PFSK-1 (cell line): ENCODE data around the gene ABCC4.

Experiments
- FOXP2 ChIP-seq: optimal IDR thresholded peaks from 2 replicates; pipeline ENCODE3; 2011; ENCODE audit warnings: borderline replicate concordance, control low read depth, inconsistent platforms; ENCODE audit not compliant: insufficient read depth; ENCODE audit errors: extremely low read length, extremely low read depth
- POLR2AphosphoS5 ChIP-seq: IDR thresholded peaks from 2 replicates; pipeline ENCODE4 v1.6.1; 2012; ENCODE audit warnings: low read depth, mild to moderate bottlenecking, control low read depth, low read length, moderate library complexity
- REST ChIP-seq, 2 experiments: IDR thresholded peaks; 2 replicates each; pipeline versions ENCODE4 v1.6.1 to v1.8.0; 2011 to 2012; ENCODE audit warnings: low read depth in 2 of 2, low read length in 2 of 2, control low read depth in 1 of 2, inconsistent platforms in 1 of 2, mild to moderate bottlenecking in 1 of 2, moderate library complexity in 1 of 2; ENCODE audit not compliant: insufficient read depth in 1 of 2
- SIN3A ChIP-seq: IDR thresholded peaks from 2 replicates; pipeline ENCODE4 v1.6.1; 2012; ENCODE audit warnings: mild to moderate bottlenecking, low read length, moderate library complexity, borderline replicate concordance; ENCODE audit not compliant: insufficient read depth
- TAF1 ChIP-seq: IDR thresholded peaks from 2 replicates; pipeline ENCODE4 v1.6.1; 2012; ENCODE audit warnings: low read length, control low read depth, borderline replicate concordance; ENCODE audit not compliant: insufficient read depth

ABCC4 gene

DNA sequence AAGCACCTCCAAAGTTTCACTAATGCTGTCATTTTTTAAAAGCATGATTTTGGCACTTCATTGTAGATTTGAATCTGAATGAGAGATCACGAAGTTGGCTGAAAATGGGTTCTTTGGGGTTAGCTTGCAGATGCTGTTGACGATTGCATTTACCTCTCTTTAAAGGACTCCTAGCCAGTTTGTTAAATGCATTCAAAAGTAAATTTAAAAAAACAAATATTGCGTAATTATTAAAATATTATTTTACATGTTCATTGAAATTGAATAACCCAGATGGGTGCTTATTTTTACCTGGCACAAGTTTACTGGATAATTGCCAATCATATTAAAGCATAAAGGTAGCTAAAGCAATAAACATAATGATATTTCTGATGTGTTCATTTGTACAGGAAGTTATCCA is 172.2 kb downstream of the ABCC4 start:
- no peak for TF ChIP-seq SIN3A

- no peak for TF ChIP-seq SIN3A
- TF ChIP-seq POLR2AphosphoS5 = no peak
- TF ChIP-seq TAF1 = no peak
- no peak for TF ChIP-seq REST (IDR thresholded peaks at IDR 0.05; ENCODE audit: insufficient read depth in 1 of 2, low read depth in 2 of 2, low read length in 2 of 2)
- TF ChIP-seq FOXP2 = no peak
Observed at GRCh38 chr13:95128045-95128643, 173.1 kb downstream of the ABCC4 start.

DNA sequence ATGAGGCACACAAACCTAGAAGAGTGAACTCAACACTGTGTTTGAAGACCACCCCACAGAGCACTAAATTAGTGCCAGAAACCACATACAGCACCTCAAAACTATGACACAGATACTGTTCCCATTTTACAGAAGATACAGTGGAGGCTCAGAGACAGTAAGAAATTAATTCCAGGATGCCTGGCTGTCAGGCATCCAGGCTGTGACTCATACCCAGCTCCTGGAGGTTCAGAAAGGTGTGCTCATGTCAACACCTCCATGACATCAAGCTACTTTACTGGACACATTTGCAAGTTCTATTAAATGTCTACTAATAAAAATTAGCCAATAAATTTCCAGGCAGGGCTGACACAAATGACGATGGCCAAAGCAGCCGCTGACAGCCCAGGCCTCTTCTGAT is 176.3 kb downstream of the ABCC4 start:
- TF ChIP-seq REST (IDR thresholded peaks at IDR 0.05; ENCODE audit: insufficient read depth in 1 of 2, low read depth in 2 of 2, low read length in 2 of 2) (no peak), SIN3A (no peak), FOXP2 (no peak), TAF1 (no peak), POLR2AphosphoS5 (no peak)

DNA sequence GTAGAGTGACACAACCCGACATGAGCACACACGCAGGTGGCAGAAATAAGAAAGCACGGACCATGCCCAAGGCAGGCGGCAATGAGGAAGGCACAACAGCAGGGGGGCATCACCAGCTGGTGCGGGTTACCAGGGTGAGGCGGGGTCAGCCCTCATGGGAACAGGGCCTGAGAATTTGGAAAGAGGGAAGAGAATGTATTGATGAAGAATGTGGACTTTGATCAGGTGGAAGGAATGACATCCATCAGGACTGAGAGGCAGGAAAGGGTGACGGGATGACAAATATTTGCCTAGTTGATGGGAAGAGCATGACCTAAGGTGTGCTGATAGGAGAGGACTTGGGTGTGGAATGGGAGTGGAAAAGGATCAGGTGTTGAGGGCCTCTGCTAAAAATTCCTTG is 177.5 kb downstream of the ABCC4 start:
- TF ChIP-seq FOXP2 = no peak
- no peak for TF ChIP-seq POLR2AphosphoS5
- no peak for TF ChIP-seq SIN3A
- no peak for TF ChIP-seq REST (IDR thresholded peaks at IDR 0.05; ENCODE audit: insufficient read depth in 1 of 2, low read depth in 2 of 2, low read length in 2 of 2)
- TF ChIP-seq TAF1 = no peak

GRCh38 chr13:95122063-95122462 is 179.2 kb downstream of the ABCC4 start:
- TF ChIP-seq TAF1 = no peak
- no peak for TF ChIP-seq FOXP2
- no peak for TF ChIP-seq SIN3A
- TF ChIP-seq REST (IDR thresholded peaks at IDR 0.05; ENCODE audit: insufficient read depth in 1 of 2, low read depth in 2 of 2, low read length in 2 of 2) = no peak
- TF ChIP-seq POLR2AphosphoS5 = no peak
